ENCODE measurements around the gene POTEI.
"Not testable (repeated sequence)": the region's sequence is repeated elsewhere in the genome, so short reads cannot be mapped to it uniquely, and the experiment has no call there.

- not testable (repeated sequence) for TF ChIP-seq CTCF, EZH2phosphoT487, EZH2 (IDR thresholded peaks at IDR 0.05)
These were observed 20.4 kb upstream of the POTEI start for GRCh38 chr2:130529545-130529944.
